Suprapubic skin (tissue), 3 donors: Measurements from ENCODE around the gene GOT1.

Experiments
- POLR2AphosphoS5 ChIP-seq, 3 donors: sonication (generic); formaldehyde crosslinking; IDR thresholded peaks; one replicate each; pipeline ENCODE4 v1.6.1; 2017; ENCODE audit warnings: antibody characterized with exemption in 3 of 3
- TF ChIP-seq, protein P1 (sequence below), 2 donors: fragments of 200-600 bp in 1 of 2; fragments of 450-650 bp in 1 of 2; sonication (generic) in 1 of 2; IDR thresholded peaks; one replicate each; pipeline ENCODE4 v1.5.1; 2016 to 2019; ENCODE audit warnings: antibody characterized with exemption in 2 of 2, mild to moderate bottlenecking in 1 of 2, moderate library complexity in 1 of 2

DNA sequence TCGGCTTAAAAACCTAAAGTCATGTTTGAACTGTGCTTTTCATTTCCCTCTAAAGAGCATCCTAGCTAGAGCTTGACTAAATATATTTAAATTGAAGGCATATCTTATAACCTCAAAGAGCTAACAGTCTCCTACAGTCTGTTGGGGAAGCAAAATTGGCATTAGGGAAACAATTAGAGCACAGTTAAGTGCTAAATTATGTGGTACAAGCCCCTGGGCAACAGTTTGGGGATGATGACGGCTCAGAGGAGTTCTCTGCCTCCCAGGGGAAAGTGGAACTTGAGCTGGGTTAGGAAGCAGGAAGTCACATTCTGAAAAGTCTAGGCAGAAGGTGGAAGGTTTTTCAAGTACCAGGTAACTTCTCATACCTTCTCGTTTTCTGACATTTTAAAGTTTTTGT is 18.6 kb upstream of the GOT1 start:
- TF ChIP-seq POLR2AphosphoS5 (IDR thresholded peaks at IDR 0.05): no peak
- TF ChIP-seq, protein P1, sequence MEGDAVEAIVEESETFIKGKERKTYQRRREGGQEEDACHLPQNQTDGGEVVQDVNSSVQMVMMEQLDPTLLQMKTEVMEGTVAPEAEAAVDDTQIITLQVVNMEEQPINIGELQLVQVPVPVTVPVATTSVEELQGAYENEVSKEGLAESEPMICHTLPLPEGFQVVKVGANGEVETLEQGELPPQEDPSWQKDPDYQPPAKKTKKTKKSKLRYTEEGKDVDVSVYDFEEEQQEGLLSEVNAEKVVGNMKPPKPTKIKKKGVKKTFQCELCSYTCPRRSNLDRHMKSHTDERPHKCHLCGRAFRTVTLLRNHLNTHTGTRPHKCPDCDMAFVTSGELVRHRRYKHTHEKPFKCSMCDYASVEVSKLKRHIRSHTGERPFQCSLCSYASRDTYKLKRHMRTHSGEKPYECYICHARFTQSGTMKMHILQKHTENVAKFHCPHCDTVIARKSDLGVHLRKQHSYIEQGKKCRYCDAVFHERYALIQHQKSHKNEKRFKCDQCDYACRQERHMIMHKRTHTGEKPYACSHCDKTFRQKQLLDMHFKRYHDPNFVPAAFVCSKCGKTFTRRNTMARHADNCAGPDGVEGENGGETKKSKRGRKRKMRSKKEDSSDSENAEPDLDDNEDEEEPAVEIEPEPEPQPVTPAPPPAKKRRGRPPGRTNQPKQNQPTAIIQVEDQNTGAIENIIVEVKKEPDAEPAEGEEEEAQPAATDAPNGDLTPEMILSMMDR (IDR thresholded peaks at IDR 0.05): no peak
